ENCODE measurements around the gene DMPK.

DNA sequence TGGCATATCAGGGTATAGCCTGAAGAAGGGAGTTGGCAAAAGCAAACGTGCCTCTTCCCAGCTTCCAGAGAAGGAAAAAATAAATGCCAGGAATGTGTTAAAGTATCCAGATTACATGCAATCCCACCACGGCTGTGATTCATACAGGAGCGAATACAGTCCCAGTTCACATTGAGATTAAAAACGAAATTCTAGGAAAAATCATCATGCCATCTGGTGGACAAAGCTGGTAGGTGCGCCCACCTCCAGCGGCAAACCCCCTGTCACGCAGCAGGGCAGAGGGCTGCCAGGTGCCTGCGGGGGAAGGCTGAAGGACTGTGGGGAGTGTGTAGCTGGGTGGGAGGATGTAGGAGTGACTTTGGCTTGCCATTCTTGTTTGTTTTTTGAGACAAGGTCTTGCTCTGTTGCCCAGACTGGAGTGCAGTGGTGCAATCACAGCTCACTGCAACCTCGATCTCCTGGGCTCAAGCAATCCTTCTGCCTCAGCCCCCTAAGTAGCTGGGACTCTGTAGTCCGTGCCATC, 16.8 kb upstream of the DMPK start:
- TF ChIP-seq, protein P1, sequence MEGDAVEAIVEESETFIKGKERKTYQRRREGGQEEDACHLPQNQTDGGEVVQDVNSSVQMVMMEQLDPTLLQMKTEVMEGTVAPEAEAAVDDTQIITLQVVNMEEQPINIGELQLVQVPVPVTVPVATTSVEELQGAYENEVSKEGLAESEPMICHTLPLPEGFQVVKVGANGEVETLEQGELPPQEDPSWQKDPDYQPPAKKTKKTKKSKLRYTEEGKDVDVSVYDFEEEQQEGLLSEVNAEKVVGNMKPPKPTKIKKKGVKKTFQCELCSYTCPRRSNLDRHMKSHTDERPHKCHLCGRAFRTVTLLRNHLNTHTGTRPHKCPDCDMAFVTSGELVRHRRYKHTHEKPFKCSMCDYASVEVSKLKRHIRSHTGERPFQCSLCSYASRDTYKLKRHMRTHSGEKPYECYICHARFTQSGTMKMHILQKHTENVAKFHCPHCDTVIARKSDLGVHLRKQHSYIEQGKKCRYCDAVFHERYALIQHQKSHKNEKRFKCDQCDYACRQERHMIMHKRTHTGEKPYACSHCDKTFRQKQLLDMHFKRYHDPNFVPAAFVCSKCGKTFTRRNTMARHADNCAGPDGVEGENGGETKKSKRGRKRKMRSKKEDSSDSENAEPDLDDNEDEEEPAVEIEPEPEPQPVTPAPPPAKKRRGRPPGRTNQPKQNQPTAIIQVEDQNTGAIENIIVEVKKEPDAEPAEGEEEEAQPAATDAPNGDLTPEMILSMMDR (IDR thresholded peaks at IDR 0.05; ENCODE audit: poor library complexity, severe bottlenecking): peak; percentile 89
- peak; percentile 78 for TF ChIP-seq RAD21 (conservative IDR thresholded peaks at IDR 0.05)

All from neural cell (in vitro differentiated cells).